ENCODE data around the gene CBFB.
"Not testable (repeated sequence)": the region's sequence is repeated elsewhere in the genome, so short reads cannot be mapped to it uniquely, and the experiment has no call there.

Gene CBFB

DNA sequence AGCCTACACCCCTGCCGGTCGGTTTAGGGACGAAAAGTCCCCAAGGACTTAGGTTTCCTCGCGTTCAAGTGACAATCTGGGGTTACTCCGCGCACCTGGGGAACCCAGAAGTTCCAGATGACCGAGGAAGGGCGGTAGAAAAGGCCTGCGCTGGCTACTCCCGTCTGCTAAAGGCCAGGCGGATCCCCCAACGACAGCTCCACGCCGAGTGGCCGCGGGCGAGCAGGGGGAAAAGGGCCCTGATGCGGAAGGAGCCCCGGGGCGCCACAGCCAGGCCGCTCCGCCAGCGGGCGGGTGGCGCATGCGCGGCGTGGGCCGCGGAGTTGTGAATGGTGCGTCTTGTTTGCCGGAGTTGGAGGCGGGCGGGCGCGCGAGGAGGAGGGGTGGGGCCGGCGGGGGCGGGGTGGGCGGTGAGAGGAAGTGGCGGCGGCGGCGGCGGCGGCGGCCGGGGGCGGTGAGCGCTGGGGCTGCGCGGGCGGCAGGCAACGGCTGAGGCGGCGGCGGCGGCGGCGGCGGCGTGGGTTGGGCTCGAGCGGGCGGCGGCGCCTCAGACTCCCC is at the start of gene CBFB:
TSS of gene CBFB (plus strand) at position 454 of the 558 bp plus-strand sequence. CDS start 259 bp downstream, outside the sequence.
- peak; percentile 83 for DNase-seq

DNA sequence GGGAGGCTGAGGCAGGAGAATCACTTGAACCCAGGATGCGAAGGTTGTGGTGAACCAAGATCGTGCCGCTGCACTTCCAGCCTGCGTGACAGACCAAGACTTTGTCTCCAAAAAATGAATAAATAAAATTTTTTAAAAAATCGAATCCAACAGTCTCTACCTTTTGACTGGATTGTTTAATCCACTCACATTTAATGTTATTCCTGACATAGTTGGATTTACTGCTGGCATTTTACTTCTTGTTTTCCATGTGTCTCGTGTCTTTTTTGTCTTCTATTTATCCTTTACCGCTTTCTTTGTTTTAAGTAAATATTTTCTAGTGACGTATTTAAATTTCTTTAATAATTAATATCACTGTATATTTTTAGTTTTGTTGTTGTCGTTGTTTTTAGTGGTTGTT is 45.9 kb upstream of the CBFB start:
- no peak for DNase-seq

DNA sequence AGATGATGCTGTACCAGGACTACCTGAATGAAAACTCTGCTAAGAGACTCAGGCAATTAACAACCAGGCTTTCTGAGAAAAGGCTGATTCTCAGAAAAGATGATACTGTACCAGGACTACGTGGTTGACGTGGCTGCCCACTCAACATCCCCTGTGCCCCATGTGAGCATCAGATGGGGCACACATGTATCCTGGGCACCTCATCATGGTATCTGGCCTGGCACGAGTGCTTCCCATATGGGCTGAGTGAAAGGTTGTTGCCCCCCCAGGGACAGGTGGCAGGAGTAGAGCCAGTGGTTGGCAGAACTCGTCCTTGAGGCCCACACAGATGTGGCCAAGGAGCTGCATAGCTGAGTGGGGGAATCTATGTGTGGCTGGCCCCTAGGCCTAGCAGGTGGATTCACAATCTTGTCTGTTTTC is 44.0 kb upstream of the CBFB start:
- DNase-seq = no peak

DNA sequence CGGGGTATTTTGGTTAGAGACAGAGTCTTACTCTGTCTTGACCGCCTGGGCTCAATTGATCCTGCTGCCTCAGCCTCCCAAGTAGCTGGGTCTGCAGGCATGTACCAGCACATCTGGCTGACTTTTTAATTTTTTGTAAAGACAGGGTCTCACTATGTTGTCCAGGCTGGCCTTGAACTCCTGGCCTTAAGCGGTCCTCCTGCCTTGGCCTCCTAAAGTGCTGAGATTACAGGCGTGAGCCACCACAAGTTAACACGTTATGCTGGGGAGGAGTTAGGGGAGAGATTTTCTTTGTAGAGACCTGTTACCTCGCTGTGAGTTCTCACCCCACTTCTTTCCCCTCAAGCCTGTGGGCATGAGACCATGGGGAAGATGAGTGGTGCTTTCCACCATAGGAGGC is 42.4 kb upstream of the CBFB start:
- no peak for DNase-seq

DNA sequence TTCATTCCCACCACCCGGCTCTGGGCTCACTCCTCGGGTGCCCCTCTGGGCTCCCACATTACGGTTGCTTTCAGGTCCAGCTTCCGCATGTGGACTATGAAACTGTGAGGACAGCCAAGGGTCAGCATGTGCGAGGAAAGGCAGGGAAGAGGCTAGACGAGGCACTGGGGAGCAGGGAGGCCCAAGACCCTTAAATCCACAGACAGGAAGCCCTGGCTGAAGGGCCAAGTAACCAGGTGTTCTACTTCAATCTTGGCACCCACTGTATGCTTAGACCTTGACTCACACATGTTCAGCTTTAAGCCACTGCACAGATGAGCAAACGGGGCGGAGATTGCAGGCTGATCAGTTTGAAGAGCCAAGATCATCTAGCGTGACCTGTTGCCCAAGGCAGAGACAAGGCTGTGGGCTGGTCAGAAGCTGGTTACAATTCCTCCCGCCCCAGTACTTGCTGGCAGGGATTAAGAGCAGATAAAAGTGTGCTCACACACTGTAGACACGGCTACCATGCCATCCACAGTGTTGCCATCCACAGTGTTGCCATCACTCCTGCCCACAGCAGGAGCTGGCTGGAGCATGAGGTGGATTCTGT is 40.7 kb upstream of the CBFB start, which contains the start of gene CES4A:
TSS of gene CES4A (plus strand) at position 393 of the 592 bp plus-strand sequence. CDS start at position 577, 184 bp downstream.
- no peak for DNase-seq

DNA sequence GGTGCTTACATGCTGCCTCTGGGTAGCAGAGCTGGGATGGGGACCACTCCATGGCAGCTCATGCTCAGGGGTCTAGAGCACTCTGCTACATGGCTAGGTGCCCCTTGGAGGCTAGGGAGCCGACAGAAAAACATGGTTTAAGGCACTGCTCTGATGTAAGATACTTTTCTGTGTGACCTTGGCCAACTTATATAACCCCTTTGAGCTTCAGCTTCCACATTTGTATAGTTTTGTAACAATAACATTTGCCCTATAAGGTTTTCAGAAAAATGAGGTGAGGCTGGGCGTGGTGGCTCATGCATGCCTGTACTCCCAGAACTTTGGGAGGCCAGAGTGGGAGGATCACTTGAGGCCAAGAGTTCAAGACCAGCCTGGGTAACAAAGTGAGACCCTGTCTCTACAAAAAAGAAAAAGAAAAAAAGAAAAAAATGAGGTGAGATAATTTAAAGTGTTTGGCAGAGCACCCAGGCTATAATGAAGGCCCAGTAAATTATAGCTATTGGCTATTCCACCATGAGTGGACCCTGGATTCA is 37.3 kb upstream of the CBFB start:
- no peak for DNase-seq

DNA sequence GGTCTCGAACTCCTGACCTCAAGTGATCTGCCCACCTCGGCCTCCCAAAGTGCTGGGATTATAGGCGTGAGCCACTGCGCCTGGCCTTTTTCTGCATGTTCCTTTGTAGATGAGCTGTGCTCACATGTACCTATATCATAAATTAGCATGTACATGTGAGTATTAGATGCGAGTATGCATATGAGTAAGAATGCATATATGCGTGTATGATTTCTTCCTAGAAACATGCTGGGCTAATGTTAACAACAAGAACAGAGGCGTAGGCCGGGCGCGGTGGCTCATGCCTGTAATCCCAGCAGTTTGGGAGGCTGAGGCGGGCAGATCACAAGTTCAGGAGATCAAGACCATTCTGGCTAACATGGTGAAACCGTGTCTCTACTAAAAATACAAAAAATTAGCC is 35.4 kb upstream of the CBFB start:
- DNase-seq = not testable (repeated sequence)

DNA sequence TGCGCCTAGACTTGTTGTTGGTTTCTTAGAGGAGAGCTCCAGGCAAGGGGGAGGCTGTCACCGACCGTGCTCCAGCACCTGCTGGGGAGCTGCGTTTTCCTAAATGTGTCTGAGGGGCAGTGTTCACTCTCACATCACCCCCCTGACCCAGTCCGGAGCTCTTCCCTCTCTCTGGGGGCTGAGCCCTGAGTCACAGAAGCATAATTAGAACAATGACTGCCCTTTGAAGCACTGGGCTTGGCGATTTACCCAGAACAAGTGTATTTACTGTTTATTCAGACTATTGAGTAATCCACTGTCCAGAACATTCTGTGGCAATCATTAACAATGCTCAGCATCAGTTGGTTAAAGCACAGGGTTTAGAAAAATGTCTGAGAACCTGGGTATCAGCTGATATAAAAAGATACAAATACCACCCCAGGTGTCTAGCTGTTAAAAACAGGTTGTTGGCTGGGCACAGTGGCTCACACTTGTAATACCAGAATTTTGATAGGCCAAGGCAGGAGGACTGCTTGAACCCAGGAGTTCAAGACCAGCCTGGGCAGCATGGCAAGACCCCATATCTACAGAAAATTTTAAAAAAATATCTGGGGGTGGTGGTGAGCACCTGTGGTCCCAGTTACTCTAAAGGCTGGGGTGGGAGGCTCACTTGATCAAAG is 32.5 kb upstream of the CBFB start:
- no peak for DNase-seq

DNA sequence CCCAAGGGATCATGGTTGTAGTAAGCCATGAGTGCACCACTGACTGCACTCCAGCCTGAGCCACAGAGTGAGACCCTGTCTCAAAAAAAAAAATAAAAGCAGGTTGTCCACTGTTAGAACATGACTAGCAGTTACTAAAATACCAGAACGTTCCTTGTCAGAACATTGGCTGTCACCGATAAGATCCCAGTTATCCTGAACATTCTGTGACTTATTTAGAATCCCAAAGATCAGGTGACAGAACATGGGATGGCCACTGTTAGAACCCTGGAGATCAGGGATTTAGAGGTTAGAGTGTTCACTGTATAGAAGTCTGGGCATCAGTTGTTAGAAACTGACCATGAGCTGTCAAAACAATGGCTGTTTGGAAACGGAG is 32.0 kb upstream of the CBFB start:
- no peak for DNase-seq

DNA sequence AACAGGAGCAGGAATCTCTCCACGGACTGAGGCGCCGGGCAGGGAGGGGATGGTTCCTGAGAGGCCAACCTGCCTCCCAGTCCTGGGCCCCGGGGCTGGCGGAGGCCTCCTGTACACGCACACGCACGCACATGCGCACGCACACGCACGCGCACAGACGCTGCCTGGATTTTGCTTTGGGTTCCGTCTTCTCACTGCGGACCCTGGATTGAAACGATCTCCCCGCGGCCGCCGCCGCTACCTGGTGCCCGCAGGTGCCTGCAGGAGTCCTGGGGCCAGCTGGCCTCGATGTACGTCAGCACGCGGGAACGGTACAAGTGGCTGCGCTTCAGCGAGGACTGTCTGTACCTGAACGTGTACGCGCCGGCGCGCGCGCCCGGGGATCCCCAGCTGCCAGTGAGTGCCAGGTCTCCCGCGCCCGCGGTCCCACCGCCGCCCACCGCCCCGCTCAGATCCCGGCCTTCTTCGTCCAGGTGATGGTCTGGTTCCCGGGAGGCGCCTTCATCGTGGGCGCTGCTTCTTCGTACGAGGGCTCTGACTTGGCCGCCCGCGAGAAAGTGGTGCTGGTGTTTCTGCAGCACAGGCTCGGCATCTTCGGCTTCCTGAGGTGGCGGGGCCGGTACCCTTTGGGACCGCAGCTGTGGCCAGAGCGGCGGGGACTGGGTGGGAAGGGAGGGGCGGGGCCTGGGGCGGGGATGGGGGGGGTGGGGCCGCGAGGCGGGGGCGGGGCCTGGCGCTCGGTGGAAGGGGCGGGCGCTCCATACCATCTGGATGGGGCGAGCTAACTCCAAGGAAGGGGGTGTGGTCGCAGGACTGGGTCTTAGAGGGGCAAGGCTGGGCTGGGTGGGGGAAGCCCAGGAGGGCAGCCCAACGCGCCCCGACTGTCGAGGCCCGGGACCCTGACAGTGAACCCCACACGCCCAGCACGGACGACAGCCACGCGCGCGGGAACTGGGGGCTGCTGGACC is 28.3 kb upstream of the CBFB start:
- peak; percentile 68 for DNase-seq

DNA sequence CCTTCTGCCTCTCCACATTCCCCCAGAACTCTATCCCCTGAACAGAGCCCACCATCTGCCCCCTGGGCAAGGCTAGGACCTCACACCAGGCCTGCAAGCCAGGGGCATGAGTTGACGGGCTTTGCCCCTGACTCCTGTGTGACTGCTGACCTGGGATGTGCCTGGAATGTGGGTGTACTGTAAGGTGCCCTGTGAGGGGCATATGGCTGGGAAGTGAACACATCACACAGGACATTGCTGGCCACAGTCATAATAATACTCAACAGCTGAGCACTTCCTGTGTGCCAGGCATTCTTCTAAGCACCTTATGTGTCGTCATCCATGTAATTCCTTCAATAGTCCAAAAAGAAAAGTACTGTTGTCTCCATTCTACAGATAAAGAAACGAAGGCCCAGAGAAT is 27.2 kb upstream of the CBFB start:
- no peak for DNase-seq

DNA sequence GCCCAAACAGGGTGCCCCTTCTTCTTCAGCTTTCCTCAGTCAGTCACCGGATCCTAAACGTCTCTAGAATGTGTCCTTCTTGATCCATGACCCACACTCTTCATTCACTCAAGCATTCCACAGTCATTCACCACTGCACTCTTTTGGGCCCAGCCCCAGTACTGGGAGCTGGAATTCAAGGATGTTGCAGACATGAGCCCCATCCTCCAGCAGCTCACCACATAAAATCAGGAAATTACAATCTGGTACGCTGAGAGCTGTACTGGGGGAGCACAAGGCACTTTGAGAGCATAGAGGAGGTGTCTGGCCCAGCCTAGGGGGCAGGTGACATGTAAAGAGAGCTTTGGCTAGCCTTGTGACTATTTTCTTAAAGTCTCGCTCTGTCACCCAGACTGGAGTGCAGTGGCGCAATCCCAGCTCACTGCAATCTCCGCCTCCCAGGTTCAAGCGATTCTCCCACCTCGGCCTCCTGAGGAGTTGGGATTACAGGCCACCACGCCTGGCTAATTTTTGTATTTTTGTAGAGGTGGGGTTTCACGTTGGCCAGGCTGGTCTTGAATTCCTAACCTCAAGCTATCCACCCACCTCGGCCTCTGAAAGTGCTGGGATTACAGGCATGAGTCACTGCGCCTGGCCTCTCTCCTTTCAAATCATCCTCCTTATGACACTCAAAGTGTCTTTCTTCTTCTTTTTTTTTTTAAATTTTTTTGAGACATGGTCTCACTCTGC is 21.9 kb upstream of the CBFB start:
- no peak for DNase-seq

DNA sequence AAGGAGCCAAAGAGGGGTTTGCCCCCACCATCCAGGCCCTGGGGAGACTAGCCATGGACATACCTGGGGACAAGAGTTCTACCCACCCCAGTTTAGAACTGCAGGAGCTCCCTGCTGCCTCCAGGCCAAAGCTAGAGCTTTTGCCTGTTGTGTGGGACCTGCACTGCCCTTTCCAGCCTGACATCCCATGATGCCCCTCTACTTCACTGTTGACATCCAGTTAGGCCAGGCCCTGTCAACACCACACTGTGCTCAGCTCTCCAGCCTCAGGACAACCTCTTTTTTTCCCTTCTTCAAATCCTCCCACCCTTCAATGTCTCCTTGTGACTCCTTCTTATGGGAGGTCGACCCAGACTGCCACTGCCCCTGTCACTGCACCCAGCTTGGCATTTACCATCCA is 19.8 kb upstream of the CBFB start:
- DNase-seq = no peak

DNA sequence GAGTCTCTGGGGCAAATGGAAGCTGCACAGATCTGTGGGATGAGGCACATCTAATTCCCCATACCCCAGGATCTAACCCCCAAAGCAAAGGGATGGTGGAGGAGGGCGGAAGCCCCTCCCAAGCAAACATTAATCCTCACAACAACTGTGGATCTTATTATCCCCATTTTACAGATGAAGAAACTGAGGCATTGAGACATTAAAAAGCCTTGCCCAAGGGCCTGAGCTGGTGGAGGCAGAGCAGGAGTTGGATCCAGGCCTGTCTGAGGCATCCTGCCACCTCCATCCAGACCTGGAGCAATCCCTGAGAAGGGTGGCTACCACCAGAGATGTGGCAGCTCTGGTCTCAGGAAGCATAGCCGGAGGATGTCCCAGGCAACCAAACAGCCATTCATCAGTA is 17.7 kb upstream of the CBFB start:
- no peak for DNase-seq

DNA sequence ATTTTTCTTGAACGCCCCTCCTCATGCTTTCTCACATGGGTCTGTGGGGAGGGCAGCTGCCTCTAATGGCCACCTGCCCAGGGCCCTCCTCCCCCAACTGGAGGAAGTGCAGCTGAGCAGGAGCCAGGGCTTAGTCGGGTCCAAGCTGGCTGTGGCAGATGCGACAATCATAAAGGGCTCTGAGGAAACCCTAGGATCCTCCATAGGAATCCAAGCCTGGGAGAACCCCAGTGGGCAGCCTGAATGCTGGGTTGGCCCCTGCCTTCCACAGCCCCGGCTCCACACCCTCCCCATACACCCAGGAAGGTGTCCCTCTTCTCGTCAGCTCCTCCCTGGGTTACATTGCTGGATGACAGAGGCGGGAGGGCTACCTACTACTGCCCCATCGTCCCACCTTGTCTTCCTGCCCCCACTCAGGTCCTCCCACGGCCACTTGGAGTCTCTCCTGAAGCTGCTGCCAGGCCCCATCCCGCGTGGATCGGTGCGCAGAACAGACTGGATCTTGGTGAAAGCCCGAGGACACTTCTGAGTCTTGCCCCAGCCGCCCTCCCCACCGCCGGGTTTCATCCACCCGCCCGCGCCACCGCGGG is 15.6 kb upstream of the CBFB start:
- DNase-seq = peak; percentile 36

DNA sequence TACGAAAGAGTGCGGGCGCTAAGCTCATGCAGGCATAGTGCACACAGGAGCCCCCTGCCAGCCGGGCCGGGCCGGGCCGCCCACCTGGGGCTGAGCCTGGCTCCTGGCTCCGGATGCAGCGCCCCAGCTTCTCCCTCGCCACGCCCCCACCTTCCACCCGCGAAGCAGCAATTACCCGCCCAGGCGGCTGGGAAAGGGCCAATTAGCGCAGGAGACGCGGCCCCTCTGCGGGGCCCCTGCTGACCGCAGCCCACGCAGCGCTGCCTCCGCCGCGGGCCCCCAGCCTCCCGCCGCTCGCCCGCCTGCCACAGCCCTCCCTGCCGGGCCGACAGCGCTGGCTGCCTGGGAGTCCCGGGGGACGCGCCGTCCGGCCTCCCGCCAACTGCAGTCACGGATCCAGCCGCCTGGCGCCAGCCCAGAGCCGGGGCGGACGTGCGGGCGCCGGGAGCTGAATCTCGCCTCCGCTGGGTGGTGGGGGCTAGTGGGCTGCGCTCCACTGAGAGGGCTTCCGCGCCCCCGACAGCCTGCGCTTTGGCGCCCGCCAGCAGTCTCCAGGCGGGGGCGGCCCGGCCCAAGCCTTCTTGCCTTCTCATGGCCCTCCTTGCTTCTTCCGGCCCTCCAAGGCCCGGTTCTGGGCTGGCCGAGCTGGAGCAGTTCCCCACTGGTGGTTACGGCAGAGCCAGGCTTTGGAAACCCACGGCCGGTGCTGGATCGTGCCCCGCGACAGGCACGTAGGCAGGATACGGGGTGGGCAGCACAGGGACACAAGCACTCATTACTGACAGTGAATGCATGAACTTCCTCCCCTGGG is 14.9 kb upstream of the CBFB start:
- DNase-seq = peak; percentile 60

DNA sequence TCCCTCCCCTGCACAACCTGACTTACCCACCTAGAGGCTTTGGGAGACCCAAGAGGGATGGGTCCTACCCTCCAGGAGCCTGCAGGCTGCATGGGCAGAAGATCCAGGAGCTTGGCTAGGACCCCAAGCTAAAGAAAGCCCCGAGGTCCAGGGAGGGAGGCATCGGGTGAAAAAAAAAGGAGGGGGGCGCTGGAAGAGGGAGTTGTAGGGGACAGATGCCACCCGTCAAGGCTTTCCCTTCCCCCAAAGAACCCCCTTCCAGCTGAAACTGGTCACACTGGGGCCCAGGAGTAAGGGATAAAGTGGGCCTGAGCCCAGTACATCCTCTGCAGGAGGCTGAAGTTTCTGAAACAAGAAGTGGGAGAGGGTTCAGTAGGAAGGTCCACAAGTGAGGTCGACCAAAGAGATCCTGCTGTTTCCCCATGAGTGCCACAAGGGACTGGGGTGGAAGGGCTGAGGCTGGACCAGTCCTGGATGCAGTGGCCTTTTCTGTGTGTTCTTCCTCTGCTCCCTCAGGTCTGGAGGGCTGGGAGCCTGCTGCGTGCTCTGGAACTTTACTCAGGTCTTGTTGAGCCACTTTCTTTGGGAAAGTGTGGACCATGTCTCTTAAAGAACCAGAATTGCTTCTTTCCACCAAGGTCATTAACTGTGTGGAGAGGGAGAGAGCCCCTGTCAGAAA is 14.2 kb upstream of the CBFB start:
- no peak for DNase-seq

DNA sequence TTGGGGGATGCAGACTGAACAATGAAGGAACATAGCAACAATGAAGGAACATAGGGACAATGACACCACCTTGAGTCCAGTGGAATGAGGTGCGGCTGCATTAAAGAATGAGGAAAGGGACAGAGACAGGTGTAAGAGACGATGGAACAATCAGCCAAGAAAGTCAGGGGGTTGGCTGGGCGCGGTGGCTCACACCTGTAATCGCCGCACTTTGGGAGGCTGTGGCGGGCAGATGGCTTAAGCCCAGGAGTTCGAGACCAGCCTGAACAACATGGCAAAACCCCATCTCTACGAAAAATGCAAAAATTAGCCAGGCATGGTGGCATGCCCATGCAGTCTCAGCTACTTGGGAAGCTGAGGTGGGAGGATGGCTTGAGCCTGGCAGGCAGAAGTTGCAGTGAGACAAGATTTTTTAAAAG is 13.6 kb upstream of the CBFB start:
- no peak for DNase-seq

DNA sequence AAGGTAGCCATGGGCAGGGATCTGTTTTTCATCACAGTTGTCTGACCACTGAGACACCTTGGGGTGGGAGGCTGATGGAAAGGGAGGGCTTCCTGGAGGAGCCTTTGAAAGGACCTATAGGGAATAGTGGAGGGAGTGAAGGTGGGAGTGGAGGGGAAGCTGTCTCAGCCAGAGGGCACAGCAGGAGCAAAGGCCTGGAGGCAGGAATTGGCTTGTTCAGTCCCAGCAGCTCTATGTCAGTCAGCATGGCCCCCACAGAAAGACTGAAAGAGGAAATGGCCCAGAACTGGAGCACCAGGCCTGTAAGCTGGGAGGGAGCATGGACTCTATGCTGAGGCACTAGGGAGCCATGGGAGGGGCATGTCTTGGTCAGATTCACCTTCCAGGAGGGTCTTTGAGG is 12.8 kb upstream of the CBFB start:
- DNase-seq = no peak

DNA sequence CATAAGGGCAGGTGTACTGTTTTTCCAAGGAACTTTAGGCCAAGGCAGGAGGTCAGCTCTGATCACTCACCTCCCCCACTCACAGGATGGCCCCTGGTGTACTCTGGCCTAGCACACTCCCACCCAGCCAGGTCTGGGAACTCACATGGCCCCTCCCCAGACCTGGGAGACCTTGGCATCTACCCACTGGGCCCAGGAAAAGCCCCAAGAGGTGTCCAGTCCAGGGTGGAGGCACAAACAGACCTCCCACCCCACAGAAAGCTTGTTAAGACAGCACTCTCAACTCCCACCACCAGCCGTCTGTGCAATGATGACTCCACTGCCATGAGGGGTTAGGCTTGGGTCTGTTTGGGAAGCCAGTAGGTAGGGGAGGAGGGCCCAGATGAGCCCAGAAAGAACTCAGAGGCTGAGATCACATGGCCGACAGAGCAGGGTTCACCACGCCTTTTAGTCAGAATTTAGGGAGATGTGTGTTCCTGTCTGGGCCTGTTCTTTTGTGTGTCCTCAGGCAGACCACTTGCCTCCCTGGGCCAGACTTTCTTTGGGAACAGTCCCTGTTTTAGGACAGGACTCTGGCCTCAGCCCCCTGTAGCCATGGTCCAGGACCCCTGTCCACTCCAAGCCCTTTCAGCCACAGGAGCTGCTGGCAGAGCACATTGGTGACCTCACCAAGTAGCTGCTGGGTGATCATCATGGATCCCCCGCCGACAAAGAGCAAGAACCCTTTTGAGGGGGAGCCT is 12.1 kb upstream of the CBFB start:
- DNase-seq = no peak

All from NCI-H146 (cell line).